Measurements from ENCODE around the gene SLCO4A1. TPM values are rescaled to one million over a fixed set of nuclear protein-coding genes. Genes with fewer than 3 reads are reported as not detected.

Gene SLCO4A1
- total RNA-seq, 1 experiment from 2014 or later: 48.8 TPM

GRCh38 chr20:62596486-62596885 lies 45.8 kb upstream of the SLCO4A1 start:
- Histone ChIP-seq H3K27ac (ENCODE audit: low read depth, low read length, poor library complexity, severe bottlenecking) (no peak overlapping the region), H3K36me3 (ENCODE audit: insufficient read depth, low read length, poor library complexity, severe bottlenecking) (no peaks in the 10 kb centered on the region), H3K4me3 (ENCODE audit: low read depth, low read length, poor library complexity, severe bottlenecking) (no peak overlapping the region), H3K4me1 (ENCODE audit: insufficient read depth, low read length, poor library complexity, severe bottlenecking) (peaks cover 5% of the 10 kb centered on the region), H3K9me3 (ENCODE audit: low read depth, low read length, poor library complexity, severe bottlenecking) (no peaks in the 10 kb centered on the region), H3K27me3 (replicated peaks; ENCODE audit: insufficient read depth, low read depth, low read length, poor library complexity) (peaks cover 23% of the 10 kb centered on the region)
- no TSS peak for BruUV-seq (replicated peaks)
- ChIA-PET CTCF (no interaction called here), POLR2A (ENCODE audit: low non-redundant PET) (no interaction called here)
- DNase-seq (ENCODE audit: low spot score): no peak
- intact Hi-C loops (cut with micrococcal nuclease; ENCODE audit: unreplicated experiment): no loop called here
- TF ChIP-seq EZH2 (IDR thresholded peaks at IDR 0.05; ENCODE audit: borderline replicate concordance, low read depth, low read length, poor library complexity, severe bottlenecking): no peak

GRCh38 chr20:62596921-62597320 lies 45.4 kb upstream of the SLCO4A1 start:
- no TSS peak for BruUV-seq (replicated peaks)
- ChIA-PET CTCF (interaction anchor here (0.6 kb wide), 1 partner anchor 192 kb away, joined by 6 read pairs; no protein-coding TSS in a partner anchor), POLR2A (ENCODE audit: low non-redundant PET) (no interaction called here)
- H3K4me3 ChIP-seq (ENCODE audit: low read depth, low read length, poor library complexity, severe bottlenecking): no peak overlapping the region
- intact Hi-C loops (cut with micrococcal nuclease; ENCODE audit: unreplicated experiment): no loop called here
- peaks cover 23% of the 10 kb centered on the region for H3K27me3 ChIP-seq (replicated peaks; ENCODE audit: insufficient read depth, low read depth, low read length, poor library complexity)
- peaks cover 5% of the 10 kb centered on the region for H3K4me1 ChIP-seq (ENCODE audit: insufficient read depth, low read length, poor library complexity, severe bottlenecking)
- no peaks in the 10 kb centered on the region for H3K9me3 ChIP-seq (ENCODE audit: low read depth, low read length, poor library complexity, severe bottlenecking)
- no peaks in the 10 kb centered on the region for H3K36me3 ChIP-seq (ENCODE audit: insufficient read depth, low read length, poor library complexity, severe bottlenecking)
- no peak for DNase-seq (ENCODE audit: low spot score)
- H3K27ac ChIP-seq (ENCODE audit: low read depth, low read length, poor library complexity, severe bottlenecking): no peak overlapping the region
- TF ChIP-seq EZH2 (IDR thresholded peaks at IDR 0.05; ENCODE audit: borderline replicate concordance, low read depth, low read length, poor library complexity, severe bottlenecking) (no peak), CTCF (conservative IDR thresholded peaks at IDR 0.05; ENCODE audit: low read depth, low read length) (no peak)

- intact Hi-C loops (cut with micrococcal nuclease; ENCODE audit: unreplicated experiment): no loop called here
- H3K9me3 ChIP-seq (ENCODE audit: low read depth, low read length, poor library complexity, severe bottlenecking): no peaks in the 10 kb centered on the region
- H3K27me3 ChIP-seq (replicated peaks; ENCODE audit: insufficient read depth, low read depth, low read length, poor library complexity): peaks cover 23% of the 10 kb centered on the region
- no peaks in the 10 kb centered on the region for H3K36me3 ChIP-seq (ENCODE audit: insufficient read depth, low read length, poor library complexity, severe bottlenecking)
- no TSS peak for BruUV-seq (replicated peaks)
- DNase-seq (ENCODE audit: low spot score): no peak
- H3K4me3 ChIP-seq (ENCODE audit: low read depth, low read length, poor library complexity, severe bottlenecking): no peak overlapping the region
- peaks cover 11% of the 10 kb centered on the region for H3K4me1 ChIP-seq (ENCODE audit: insufficient read depth, low read length, poor library complexity, severe bottlenecking)
- ChIA-PET CTCF (interaction anchor here (0.6 kb wide), 1 partner anchor 192 kb away, joined by 6 read pairs; no protein-coding TSS in a partner anchor), POLR2A (ENCODE audit: low non-redundant PET) (interaction anchor here (0.6 kb wide), 1 partner anchor 15 kb away, joined by 3 read pairs; no protein-coding TSS in a partner anchor)
- TF ChIP-seq CTCF (conservative IDR thresholded peaks at IDR 0.05; ENCODE audit: low read depth, low read length): no peak
- no peak for TF ChIP-seq EZH2 (IDR thresholded peaks at IDR 0.05; ENCODE audit: borderline replicate concordance, low read depth, low read length, poor library complexity, severe bottlenecking)
- H3K27ac ChIP-seq (ENCODE audit: low read depth, low read length, poor library complexity, severe bottlenecking): no peak overlapping the region
These were observed 44.7 kb upstream of the SLCO4A1 start for GRCh38 chr20:62597416-62598115.
